ENCODE data around the gene TNFSF8. TPM values are rescaled to one million over a fixed set of nuclear protein-coding genes. Genes with fewer than 3 reads are reported as not detected.

The TNFSF8 gene
- total RNA-seq, 1 experiment from 2014 or later, result 0.15 TPM

GRCh38 chr9:114937516-114937915, 7.1 kb upstream of the TNFSF8 start:
- TF ChIP-seq TCF7L2 (IDR thresholded peaks at IDR 0.05; ENCODE audit: low read depth, low read length) (no peak), REST (IDR thresholded peaks at IDR 0.05; ENCODE audit: insufficient read depth in 1 of 2, low read depth in 2 of 2, low read length in 1 of 2) (no peak), POLR2AphosphoS5 (IDR thresholded peaks at IDR 0.05; ENCODE audit: low read depth, low read length) (no peak), CTCF (IDR thresholded peaks at IDR 0.05) (no peak), SIN3A (IDR thresholded peaks at IDR 0.05; ENCODE audit: borderline replicate concordance, insufficient read depth, low read depth, low read length) (no peak)
- no peak overlapping the region for H3K4me3 ChIP-seq (ENCODE audit: low read depth in 2 of 2, low read length in 2 of 2)
- ATAC-seq (no peak), DNase-seq (ENCODE audit: low read depth, low spot score) (no peak)
- H3K9me3 ChIP-seq (ENCODE audit: control insufficient read depth, insufficient read depth, low read depth, low read length), result no peaks in the 10 kb centered on the region
- CTCF ChIA-PET, result no interaction called here
- POLR2A ChIA-PET, result interaction anchor here (0.7 kb wide), 1 partner anchor 255 kb away, joined by 5 read pairs; no protein-coding TSS in a partner anchor
- in situ Hi-C loops (cut with HindIII; ENCODE audit: low pct_unique_long_range_greater_than_20kb, low sequenced_read_pairs), result no loop called here
- no peaks in the 10 kb centered on the region for H3K4me1 ChIP-seq (ENCODE audit: control insufficient read depth, insufficient read depth, low read length)
- H3K36me3 ChIP-seq (ENCODE audit: control insufficient read depth, insufficient read depth, low read length), result no peaks in the 10 kb centered on the region
- H3K27ac ChIP-seq (ENCODE audit: low read length), result no peak overlapping the region
- intact Hi-C loops (cut with micrococcal nuclease; ENCODE audit: unreplicated experiment), result no loop called here
- no peaks in the 10 kb centered on the region for H3K27me3 ChIP-seq (ENCODE audit: control insufficient read depth, insufficient read depth, low read length)
- no TSS peak for BruUV-seq (replicated peaks)

- ChIA-PET POLR2A (no interaction called here), CTCF (interaction anchor here (0.6 kb wide), 1 partner anchor 199 kb away, joined by 7 read pairs; no protein-coding TSS in a partner anchor)
- DNase-seq (ENCODE audit: low read depth, low spot score), result no peak
- Histone ChIP-seq H3K27me3 (ENCODE audit: control insufficient read depth, insufficient read depth, low read length) (no peaks in the 10 kb centered on the region), H3K27ac (ENCODE audit: low read length) (no peak overlapping the region), H3K36me3 (ENCODE audit: control insufficient read depth, insufficient read depth, low read length) (no peaks in the 10 kb centered on the region), H3K9me3 (ENCODE audit: control insufficient read depth, insufficient read depth, low read depth, low read length) (no peaks in the 10 kb centered on the region), H3K4me3 (ENCODE audit: low read depth in 2 of 2, low read length in 2 of 2) (no peak overlapping the region), H3K4me1 (ENCODE audit: control insufficient read depth, insufficient read depth, low read length) (no peaks in the 10 kb centered on the region)
- no TSS peak for BruUV-seq (replicated peaks)
- in situ Hi-C loops (cut with HindIII; ENCODE audit: low pct_unique_long_range_greater_than_20kb, low sequenced_read_pairs) (no loop called here), intact Hi-C loops (cut with micrococcal nuclease; ENCODE audit: unreplicated experiment) (no loop called here)
- ATAC-seq, result no peak
- TF ChIP-seq REST (IDR thresholded peaks at IDR 0.05; ENCODE audit: insufficient read depth in 1 of 2, low read depth in 2 of 2, low read length in 1 of 2) (no peak), SIN3A (IDR thresholded peaks at IDR 0.05; ENCODE audit: borderline replicate concordance, insufficient read depth, low read depth, low read length) (no peak), CTCF (IDR thresholded peaks at IDR 0.05) (no peak), TCF7L2 (IDR thresholded peaks at IDR 0.05; ENCODE audit: low read depth, low read length) (no peak), POLR2AphosphoS5 (IDR thresholded peaks at IDR 0.05; ENCODE audit: low read depth, low read length) (no peak)
Observed at GRCh38 chr9:114936581-114936980, 6.2 kb upstream of the TNFSF8 start.

Measured in Panc1 (cell line).